GM19099 (cell line): ENCODE measurements around the gene SLC4A3.

Experiments used
- POLR2A ChIP-seq: IDR thresholded peaks from 3 replicates; pipeline ENCODE4 v1.6.1; 2011; ENCODE audit warnings: low read depth; ENCODE audit not compliant: insufficient read length; ENCODE audit errors: extremely low read depth

Gene SLC4A3

GRCh38 chr2:219644801-219645480 is 17.5 kb downstream of the SLC4A3 start:
- TF ChIP-seq POLR2A = no peak

GRCh38 chr2:219645631-219646527 is 18.4 kb downstream of the SLC4A3 start:
- TF ChIP-seq POLR2A = no peak

GRCh38 chr2:219648176-219648575 is 20.7 kb downstream of the SLC4A3 start:
- TF ChIP-seq POLR2A = no peak

DNA sequence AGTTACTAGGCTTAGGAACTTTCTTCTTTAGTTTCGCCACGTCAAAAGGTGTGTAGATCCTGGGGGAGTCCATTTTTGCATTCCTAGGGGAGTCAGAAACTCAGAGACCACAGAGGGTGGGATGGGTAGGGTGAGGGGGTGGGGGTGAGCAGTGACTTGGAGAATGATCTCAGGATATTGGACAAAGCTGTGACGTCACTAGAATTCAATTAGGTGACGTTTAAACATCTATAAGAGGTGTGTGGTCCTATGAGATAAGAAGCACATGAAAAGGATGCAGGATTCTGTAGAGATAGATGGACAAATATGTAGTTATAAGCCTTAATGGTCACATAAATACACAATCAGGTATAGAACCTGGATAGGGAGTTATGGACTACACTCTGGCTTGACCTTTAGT is 21.5 kb downstream of the SLC4A3 start:
- TF ChIP-seq POLR2A = no peak

DNA sequence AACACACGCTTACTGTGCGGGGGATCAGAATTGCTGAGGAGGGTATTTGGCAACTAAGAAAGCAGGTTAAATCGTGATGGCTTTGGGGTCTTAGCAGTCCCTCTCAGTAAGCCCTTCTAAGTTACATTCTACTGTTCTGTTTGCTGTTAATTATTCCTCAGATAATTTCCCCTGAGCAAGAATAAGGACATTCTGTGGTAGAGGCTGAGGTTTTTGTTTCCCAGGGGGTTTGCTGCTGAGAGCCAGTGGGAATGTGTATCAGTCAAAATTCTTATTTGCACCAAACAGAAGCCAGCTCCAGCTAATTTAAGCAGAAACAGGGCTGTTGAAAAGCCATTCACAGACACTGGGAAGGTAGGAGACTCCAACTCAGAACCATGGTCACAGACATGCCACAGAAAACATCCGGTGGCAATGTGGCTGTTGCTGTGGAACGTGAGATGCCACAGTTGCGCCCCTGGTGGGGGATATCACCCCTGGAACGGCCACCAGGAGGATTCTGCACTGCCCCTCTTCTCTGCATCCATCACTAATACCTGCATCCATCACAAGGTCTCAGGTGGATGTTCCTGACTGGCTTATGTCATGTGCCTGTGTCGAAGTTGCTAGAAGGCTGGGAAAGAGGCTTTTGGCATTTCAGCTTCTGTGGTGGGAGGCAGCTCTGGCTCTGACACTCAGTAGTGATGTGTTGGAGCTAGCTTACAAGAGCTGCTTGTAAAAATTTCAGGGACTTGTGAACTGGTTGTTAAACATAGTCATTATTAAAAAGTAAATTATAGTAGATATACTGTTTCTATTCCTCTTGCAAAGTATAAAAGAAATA is 23.2 kb downstream of the SLC4A3 start:
- no peak for TF ChIP-seq POLR2A

- TF ChIP-seq POLR2A = no peak
Measured at GRCh38 chr2:219656526-219656925, 29.1 kb downstream of the SLC4A3 start.

- no peak for TF ChIP-seq POLR2A
Measured at GRCh38 chr2:219658196-219658846, 30.9 kb downstream of the SLC4A3 start.

GRCh38 chr2:219658874-219659273 is 31.4 kb downstream of the SLC4A3 start:
- no peak for TF ChIP-seq POLR2A

DNA sequence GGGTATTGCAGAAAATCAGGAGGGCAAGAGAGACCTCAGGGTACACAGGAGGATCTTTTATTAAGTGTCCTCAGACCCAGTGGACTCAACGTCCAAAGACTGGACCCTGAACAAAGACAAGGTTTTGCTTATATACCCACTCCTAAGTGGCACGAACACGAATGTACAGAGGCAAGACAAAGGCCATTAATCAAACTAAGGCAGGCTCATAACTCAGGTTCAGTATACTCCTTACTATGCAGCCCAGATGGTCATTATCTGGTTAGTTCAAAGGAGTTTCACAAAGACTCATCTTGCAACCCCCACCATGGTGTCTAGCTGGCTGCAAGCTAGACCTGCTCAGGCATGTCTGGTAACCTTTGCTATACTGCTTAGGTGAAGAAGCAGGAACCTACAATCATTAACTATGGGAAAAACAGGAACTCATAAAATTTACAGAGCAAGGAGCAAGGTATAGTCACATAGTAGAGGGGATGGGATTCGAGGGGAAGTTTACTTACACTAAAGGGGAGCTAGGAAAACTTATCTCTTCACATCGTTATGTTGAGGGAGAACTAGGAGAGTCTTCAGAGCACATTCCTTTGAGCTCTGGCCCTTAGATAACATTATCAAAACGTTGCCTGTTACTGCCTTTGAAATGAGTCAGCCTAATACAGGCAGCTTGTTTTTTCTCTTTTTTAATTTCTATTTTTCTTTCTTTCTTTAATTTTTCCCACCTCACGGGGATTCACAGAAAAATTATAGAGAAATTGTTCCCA is 33.9 kb downstream of the SLC4A3 start:
- TF ChIP-seq POLR2A = no peak

DNA sequence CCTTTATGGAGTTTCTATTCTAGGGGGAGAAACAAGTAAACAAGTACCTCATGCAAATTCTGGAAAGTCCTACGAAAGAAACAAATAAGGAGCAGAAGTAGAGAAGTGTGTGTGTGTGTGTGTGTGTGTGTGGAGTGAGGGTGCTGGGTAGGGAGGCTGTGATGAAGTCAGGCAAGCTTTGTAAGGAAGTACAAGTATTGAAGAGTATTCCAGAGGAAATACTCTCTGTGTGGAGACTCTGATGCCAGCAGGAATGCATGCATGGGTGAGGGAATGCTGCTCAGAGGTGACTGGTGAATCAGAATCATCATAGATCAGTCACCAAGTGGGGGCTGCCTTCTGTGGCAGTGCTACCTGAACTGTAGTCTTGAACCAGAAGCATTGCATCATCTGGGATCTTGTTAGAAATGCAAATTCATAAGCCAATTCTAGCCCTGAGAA is 34.5 kb downstream of the SLC4A3 start:
- no peak for TF ChIP-seq POLR2A

DNA sequence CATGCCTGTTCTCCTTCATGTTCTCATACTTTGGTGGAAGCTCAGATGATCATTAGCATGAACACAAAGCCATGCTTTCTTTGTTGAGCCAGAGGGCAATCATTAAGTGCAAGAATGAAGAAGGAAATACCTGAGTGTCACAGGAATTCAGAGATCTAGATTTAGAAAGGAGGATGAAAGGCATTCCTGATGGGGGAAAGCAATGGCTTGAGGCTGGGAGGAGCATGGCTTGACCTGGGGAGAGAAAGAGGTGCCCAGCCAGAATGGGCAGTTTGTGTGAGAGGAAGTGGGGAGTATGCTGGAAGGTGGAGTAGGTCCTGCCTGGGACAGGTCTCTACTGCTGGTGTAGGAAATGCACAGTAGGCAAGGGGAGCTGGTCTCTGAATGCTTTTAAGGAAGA is 35.1 kb downstream of the SLC4A3 start:
- no peak for TF ChIP-seq POLR2A

DNA sequence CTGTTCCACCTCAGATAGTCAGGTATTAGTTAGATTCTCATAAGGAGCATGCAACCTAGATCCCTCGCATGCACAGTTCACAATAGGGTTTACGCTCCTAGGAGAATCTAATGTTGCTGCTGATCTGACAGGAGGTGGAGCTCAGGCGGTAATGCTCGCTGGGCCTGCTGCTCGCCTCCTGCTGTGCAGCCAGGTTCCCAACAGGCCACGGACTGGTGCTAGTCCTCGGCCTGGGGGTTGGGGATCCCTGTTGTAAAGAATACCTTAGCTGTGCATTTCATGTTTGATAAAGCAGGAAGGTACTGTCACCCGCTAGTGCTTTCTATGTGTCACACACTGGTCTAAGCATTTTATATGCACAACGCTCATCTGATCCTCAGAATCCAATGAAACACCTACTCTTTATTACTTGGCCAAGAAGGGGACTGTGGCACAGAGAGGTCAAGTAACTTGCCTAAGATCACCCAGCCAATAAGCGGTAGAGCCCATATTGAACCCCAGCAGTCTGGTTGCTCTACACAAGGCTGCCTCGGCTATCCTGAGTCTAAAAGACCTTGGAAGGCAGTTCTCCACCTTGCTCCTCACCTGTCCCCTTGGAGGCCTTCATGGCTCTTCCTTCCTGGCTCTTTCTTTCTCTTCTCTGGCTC is 35.8 kb downstream of the SLC4A3 start:
- TF ChIP-seq POLR2A = no peak

DNA sequence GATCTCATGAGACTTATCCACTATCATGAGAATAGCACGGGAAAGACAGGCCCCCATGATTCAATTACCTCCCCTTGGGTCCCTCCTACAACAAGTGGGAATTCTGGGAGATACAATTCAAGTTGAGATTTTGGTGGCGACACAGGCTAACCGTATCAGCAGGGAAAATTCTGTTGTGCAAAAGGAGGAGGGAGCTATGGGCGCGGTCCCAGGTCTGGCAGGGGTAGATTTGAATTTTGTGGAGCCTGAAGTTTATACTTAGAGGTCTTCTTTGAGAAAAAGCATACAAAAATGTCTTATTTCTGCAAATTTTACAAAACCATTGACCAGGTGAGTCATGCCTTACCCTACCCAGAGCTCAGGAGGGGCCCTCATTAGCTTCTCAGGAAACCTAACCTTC is 36.6 kb downstream of the SLC4A3 start:
- TF ChIP-seq POLR2A = no peak

- no peak for TF ChIP-seq POLR2A
Measured at GRCh38 chr2:219664944-219665343, 37.5 kb downstream of the SLC4A3 start.
